NCI-H460 (cell line): ENCODE data around the gene CCNB2. TPM values are rescaled to one million over a fixed set of nuclear protein-coding genes. Genes with fewer than 3 reads are reported as not detected.
A peak's percentile ranks its signal among the peaks of the same experiment; 100 is the strongest.
"Not testable (repeated sequence)": the region's sequence is repeated elsewhere in the genome, so short reads cannot be mapped to it uniquely, and the experiment has no call there.

ENCODE experiments used
- DNase-seq: peaks from one replicate; pipeline ENCODE4 v3.0.0-alpha.2; 2016; ENCODE audit warnings: low read depth; ENCODE audit errors: extremely low read depth
- total RNA-seq: library from RNA; depleted of rRNA; stranded (reverse); fragments of >200 nt; shearing (Covaris generic); gene quantifications from 2 replicates; pipeline ENCODE4 v1.2.3, GENCODE V29; 2014

The CCNB2 gene
- total RNA-seq, 1 experiment from 2014 or later, result 81.1 TPM

DNA sequence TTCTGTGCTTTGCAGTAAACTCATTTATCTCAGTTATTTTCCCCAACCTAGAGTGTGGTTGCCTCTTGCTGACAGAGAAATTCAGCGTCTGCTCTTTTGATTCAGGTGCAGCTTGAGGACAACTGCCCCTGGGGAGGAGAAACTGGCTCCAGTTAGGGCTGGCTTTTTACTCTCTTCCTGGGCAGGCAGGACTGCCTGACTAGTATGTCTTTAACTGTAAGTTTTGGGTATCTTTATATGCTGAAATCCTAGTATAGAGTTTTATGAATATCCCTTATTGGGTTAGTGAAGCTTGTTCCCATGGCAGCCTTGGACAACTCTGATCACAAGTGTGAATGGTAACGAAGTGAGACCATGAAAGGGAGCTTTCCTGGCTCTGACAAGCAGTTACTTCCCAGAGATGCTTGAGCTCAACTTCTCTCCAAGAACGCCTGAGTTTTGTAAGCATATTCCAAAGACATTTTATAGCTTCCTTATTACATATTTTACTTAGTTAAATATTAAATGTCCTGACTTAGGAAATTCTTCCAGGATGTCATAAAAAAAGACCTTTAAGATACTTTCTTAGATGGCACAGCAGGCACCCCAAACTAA lies 27.1 kb downstream of the CCNB2 start:
- DNase-seq, result no peak

DNA sequence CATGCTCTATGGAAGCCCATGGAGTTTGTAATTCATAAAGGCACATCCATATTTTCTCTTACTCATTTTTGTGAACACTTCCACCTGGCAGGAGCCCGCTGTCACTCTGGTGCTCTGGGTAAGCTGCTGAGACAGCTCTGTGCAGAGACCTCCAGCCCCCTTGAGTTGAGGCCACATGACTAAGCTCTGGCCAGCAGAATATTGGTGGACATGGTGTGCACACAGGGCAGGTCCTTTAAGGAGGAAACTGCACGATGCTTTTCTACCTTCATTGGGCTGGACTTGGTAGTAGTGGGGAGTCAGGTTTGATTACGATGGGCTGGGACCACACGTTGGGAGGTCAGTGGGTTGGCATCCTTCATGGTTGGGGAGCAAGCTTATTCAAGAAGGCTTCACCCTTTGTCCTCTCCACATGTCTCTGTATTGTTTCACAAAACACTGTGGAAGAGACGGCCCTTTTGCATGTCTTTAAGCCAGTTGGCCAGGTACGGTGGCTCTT lies 29.0 kb downstream of the CCNB2 start:
- DNase-seq, result no peak

DNA sequence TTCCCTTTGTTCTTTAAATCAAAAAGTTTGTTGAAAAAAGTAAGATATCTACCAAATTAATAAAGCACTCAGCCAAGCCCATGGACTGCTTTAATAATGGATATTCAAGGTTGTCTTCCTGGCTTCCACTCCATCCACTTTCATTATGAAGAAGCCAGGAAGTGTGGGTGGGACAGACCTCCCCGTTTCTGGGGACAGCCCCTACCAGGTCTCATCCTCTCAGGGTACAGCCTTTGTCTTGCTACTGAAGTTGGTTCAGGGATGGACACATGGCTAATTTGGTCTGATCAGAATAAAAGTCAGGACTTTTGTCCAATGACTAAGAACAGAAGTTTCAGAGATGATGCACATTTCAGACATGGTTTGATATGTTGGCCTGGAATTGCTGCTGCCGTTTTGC lies 32.6 kb downstream of the CCNB2 start:
- no peak for DNase-seq

DNA sequence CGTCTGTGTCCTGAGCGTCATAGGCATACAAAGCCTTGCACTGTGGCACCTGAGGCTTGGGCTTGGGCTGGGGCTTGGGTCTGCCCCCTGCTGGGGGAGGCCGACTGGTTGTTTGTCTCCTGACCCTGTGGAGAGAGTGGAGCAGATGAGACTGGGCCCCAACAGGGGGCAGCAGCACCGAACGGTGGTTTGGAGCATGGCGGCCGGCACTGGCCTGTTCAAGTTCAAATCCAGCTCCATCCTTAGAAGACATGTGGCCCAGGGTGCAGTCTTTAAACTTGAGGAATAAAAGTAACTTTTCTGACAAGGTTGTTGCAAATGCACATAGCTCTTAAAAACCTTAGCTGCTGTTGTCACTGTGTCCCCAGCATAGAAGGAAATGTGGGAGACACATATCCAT lies 33.3 kb downstream of the CCNB2 start:
- peak; percentile 29 for DNase-seq

DNA sequence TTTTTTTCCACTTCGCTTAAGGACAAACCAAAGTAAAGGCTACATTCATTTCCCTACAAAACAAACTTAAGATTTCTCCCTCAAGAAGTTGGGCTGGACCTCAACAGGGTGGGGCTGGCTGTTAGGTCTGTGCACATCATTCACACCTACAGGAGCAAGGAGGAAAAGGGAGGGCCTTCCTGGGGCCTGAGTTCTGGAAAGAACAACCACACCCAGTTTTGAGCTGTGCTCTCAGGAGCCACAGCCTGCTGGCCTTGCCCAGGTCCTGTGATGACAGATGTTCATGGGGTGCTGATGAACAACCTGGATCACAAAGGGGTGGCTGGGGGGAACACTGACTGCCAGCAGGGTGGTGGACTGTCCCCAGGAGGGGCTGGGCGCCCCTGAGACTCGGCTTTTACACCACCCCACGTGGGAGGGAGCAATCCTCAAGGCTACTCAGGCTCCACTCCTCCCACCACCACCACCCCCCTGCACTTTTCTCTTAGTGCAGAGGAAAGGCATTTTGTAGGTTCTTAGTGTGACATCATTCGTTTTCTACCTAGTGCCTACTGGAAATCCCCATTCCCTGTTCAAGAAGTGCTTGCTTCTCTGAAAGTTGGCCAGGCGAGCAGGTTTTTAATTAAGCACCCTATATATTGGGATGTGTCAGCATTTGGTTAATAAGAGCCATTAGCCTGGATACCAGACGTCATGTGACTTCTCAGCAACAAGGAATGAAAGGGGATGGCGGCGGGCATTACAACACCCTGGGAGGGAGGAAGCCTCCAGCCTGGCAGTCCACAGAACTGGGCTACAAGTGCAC lies 35.7 kb downstream of the CCNB2 start:
- no peak for DNase-seq

DNA sequence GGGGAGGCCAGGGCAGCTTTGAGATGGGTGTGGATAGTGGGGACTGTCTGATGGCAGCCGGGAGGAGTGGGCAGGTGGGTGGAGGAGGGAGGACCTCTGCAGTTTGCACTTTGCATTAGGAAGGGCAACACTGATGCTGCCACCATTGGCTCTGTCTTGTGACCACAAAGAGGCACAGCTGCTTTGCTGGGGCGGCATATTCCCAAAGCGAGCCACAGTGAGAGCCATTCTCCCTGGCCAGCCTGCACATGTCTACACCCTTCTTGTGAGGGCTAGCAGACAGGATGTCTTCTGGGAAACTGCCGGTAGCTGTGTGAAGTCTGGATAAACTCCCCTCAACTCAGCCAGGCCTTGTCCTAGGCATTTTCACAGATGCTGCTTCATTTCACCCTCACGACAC lies 38.3 kb downstream of the CCNB2 start:
- DNase-seq, result no peak

DNA sequence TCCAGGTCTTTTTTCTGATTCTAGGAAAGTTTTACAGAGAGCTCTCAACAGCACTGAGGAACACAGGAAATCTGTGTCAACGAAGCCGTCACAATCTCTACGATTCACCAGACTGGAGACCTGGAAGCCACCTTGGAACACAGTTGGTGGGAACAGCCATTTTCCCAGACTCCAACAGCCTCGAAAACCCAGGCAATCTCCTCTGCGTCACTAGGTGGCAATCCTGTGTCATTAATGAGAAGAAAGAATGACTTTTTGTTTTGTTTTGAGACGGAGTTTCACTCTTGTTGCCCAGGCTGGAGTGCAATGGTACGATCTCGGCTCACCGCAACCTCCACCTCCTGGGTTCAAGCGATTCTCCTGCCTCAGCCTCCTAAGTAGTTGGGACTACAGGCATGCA lies 39.6 kb downstream of the CCNB2 start:
- not testable (repeated sequence) for DNase-seq

DNA sequence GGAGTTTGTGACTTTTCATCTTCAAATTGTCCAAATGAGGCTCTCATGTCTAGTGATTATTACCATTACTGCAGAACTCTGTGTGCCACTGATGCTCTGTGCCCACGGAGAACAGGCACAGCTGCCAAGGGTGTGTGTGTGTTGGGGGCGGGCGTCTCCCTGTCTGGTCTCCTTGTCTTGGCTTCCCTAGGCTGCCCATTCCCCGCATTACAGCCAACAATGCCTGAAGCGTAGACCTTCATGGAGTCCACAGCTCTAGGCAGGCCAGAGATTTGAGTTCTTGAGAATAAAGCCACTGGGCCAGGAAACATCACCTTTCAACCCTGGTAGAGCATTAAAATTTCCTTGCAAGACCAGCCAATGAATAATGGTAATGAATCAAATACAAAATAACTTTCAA lies 42.7 kb downstream of the CCNB2 start:
- DNase-seq, result no peak

DNA sequence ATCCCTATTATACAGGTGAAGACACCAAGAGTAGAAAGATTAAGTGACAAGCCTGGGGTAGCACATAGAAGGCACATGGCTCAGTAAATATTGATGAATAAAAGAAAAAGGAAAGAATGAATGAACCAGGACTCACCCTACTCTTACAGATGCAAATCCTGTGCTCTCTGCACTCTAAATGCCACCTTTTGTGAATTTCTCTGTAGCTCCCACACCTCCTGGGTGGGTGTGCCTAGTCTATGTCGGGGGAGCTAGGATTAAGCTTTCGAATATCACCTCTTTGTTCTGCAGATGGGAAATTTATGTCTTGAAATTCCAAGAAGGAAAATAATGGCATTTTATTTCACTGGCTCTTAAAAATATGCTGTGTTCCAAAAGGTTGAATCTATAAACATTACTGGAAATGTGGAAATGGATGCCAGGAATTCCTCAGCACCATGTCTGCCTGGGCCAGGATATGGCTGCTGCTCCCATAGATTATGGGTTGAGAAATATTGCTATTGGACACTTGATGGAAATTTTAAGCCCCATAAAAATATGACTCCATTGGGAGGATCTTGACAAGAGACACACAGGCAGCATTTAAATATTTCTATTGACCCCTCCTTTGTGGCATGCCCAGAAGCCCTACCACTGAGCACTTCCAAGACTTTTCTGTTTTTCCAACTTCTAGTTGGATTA lies 43.3 kb downstream of the CCNB2 start:
- DNase-seq, result no peak

DNA sequence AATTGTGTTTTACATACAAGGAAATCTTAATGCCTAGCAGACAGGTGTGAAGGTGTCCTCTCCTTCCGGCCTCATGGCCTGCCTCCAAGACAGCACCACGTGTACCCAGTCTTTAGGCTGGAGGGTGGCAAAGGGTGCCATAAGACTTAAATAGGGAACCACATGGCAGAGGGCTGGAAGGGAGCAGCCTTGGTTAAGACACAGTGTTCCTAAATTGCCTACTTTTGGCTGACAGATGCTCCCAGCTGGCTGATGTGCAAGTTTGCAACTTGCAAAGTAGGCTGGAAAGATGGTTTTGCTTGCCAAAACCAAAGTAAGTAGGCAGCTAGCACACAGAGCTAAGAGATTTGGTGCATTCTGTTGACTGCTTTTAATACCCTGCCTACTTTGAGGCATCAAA lies 45.2 kb downstream of the CCNB2 start:
- DNase-seq, result no peak

DNA sequence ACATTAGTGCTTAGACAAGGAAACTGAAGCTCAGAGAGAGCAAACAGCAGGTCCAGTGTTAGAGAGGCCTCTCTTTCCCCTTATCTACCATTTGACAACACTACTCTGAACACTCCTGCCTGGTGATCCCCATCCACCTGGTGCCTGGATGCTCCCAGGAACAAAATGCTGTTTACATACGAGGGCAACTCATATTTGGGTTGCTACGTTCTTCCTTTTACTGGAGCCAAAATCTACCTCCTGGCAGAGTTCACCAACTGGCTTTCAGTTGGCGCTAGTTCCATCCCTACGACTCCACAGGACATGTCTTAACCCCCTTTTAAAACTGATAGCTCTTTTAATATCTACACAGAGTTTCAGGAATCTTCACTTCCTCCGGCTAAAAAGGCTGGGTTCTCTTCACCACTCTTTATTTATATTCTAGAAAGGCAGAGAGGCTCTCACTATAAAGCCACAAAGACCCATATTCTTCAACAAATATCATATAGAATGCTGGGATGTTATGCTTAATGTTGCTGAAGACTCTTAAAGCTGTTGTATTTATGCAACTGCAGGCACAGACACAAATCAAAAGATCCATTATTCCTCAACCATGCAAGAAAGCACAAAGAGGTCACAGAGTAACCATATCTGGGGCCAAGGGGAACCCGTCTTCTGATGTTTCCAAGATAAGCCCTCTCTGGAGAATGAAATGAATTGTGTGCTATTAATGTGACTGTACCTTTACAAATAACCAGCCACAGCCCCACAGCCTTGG lies 47.9 kb downstream of the CCNB2 start:
- no peak for DNase-seq

DNA sequence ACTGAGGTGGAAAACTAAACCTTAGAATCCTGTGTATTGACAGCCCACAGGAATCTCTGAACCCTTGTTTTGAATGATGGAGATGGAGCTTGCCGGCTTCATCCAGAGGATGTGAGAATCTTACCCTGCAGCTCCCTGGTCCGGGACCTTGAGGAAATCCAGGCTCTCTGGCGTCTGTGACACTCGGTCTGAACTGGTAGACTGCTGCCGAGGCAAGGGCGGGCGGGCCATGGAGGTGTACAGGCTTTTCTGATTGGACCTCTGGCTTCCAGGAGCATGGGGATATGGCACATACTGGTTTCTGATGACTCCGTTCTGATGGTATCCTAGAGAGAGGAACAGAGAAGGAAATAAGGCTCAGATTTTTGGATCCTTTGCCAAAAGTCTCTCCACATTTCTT lies 48.5 kb downstream of the CCNB2 start:
- no peak for DNase-seq

DNA sequence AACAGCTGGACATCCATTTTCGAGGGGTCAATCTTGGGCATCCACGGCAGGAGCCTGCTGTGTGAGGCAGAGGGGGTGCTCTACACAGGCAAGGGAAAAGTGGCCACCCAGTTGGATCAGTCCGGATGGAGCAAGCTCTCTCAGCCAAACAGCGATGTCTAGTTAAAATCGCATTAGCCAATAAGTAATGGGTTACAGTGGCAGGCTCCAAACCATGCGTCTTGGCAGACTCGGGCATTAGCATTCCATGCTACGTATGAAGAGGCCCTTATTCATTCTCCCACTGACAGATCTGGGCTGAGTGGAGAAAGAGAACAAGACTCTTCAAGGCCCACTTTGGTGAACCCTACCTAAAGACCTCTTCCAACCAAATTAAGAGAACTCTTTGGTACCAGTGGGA lies 49.3 kb downstream of the CCNB2 start:
- DNase-seq, result no peak

DNA sequence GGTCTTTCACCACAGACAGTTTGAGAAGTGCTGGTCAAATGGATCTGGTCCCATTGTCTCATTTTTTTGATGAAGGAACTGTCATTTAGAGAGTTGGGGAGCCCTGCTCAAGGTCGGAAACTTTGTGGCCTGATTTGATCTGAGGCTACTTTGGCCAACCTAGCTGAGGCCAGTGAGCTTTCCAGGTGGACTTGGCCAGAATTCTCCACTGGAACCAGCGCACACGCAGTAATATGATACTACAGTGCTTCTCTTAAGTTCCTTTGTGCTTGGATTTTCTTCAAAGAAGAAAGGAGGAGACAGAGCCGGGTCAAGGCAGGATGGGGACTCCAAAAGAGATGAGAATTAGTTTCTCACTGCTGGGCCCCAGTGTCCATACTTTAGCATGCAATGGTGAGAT lies 50.5 kb downstream of the CCNB2 start:
- DNase-seq, result no peak

DNA sequence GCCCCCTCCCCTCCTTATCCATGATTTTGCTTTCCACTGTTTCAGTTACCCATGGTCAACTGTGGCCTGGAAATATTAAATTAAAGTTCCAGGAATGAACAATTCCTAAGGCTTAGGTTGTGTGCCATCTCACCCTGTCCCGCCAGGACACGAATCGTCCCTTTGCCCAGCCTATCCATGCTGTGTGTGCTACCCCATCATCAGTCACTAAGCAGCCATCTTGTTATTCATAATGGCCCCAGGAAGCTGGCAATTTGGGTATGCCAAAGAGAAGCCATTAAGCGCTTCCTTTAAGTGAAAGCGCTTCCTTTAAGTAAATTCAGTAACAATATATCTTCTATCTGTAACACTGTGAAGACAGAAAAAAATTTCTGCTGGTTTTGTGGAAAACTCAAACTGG lies 52.5 kb downstream of the CCNB2 start:
- DNase-seq, result no peak

DNA sequence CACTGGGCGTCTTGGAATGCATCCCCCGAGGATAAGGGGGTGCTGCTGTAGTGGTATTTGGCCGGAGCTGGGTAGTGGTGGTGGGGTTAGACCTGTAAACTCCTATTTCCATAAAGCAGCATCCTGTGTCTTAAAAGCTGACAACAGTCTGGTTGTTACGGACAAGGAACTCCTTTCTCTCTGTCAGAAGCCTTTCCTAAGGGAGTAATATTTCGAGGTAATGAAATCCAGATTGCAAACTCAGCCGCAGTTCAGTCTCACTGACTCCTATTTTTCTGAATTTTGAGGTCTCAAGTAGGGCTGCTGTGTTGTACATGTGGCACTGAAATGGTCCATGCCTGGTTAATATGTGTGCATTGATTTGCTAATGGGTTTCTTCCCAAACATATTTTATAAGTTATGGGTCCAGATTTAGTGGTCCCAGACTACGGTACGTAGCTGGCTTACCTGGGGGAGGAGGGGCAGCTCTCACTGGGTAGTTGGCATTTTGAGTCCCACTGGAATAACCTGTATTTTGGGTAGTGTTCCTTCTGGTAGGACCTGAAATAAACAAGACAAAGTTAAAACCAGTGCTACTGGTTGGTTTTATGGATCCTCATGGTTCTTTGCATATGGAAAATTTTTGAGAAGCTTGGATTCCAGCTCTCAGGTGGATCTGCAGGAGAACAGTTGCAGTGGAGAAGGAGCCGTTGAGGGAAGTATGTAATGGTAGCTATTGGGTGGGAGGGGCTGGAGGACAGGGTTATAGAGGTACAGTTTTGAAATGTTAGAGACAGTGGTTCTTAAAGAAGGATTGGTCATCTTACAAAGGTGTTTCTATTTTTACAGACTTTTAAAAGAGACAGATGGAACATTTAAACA lies 53.1 kb downstream of the CCNB2 start:
- no peak for DNase-seq

DNA sequence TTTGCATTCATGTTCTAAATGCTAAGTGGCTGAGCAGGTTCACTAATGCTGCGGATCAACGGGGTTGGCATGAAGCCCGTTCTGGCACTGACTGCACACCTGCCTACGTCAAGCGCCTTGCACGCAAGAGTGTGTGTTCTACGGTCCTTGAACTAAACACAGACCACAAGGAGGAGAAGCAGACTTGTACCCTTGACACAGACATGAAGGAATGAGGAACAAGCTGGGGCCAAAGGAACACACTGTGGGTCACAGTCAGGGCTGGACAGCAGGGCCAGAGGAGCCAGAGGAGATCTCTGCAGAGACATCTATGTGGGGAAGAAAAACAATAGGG lies 53.7 kb downstream of the CCNB2 start:
- no peak for DNase-seq

DNA sequence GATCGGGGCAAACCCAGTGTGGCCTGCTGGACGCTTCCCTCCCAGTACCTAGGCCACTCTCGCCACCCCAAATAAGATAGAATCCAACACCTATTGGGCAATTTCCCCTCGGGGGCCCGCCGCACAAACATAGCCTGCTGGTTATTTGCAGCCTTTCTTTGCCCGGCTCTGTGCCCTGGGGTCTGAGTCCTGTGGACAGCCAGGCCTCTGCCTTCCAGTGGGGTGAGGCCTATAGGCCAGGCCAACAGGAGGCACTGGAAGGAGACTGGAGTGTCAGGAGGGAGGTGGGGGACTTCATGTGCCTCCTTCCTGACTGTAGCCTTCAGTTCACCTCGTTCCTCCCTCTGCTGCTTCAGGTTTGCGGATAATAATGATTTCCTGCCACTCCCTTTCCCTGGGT lies 54.3 kb downstream of the CCNB2 start:
- DNase-seq, result no peak

DNA sequence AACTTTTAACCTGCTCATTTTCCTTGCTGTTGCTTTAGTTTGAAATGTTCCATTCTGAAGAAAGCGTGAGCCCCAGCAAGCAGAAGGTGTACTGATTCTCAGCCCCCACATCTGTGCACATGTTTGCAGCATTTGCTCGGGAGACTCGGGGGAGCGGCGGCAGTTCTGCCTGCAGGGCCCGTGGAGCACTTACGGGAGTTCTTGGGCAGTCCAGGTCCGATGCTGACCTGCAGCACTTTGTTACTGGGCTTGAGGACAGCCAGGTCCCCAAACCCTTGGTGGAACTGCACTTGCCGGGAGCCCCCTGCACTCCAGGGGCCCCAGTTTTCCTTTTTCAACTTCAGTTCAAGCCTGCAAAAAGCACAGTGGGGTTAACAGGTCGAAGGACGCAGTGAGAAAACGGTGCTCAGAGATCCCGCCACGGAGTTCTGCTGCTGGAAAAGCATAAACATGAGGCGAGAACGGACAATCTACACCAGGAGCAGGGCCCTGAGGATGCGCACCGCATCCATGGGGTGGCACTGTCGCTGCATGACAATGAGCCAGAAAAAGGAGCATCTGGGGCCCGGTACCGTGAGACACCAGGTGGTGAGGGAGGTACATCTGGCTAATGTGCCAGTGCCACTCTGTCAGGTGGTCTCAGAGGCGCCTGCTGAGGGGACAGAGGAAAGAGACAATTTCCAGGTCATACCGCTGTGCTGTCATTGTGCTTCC lies 56.1 kb downstream of the CCNB2 start:
- peak; percentile 25 for DNase-seq

DNA sequence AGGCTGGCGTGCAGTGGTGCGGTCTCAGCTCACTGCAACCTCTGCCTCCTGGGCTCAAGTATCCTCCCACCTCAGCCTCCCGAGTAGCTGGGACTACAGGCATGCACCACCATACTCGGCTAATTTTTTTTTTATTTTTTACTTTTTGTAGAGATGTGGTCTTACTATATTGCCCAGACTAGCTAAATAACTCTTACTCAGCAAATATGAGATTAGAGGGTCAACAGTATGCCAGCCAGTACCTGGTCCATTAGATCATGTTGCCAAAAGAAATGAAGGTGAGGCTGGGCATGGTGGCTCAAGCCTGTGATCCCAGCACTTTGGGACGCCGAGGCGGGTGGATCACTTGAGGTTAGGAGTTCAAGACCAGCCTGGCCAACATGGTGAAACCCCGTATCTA lies 57.1 kb downstream of the CCNB2 start:
- DNase-seq, result not testable (repeated sequence)
